HG02884 (cell line): Measurements from ENCODE around the gene TMPRSS4.

Source experiments
- ATAC-seq: cut with Tn5 transposase; IDR thresholded peaks from one replicate; pipeline ENCODE4 v1.9.1; 2021; ENCODE audit warnings: mild to moderate bottlenecking, moderate library complexity; ENCODE audit not compliant: unreplicated experiment

Gene TMPRSS4

DNA sequence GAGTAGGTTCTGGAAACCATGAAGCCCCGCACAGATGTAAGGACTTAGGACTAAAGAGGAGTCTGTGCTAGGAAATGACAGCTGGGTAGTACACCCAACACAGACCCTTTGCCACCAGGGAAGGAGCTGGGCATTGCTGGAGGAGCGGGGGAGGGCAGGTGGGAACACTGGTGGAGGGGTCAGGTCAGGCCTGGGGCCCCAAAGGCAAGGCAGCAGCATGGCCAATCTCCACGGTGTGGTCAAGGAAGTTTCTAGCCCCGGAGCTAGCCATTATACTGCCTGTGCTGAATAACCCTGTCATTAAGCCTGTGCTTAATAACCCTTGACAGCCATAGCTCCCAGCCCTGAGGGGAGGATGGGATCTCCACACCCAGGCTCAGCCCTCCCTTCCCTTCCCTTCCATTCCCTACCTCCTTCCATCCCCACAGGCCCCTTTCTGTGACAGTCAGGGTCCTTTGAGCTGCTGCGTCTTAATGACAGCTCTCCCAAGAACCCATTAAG, 2.1 kb downstream of the TMPRSS4 start:
- ATAC-seq: no peak

DNA sequence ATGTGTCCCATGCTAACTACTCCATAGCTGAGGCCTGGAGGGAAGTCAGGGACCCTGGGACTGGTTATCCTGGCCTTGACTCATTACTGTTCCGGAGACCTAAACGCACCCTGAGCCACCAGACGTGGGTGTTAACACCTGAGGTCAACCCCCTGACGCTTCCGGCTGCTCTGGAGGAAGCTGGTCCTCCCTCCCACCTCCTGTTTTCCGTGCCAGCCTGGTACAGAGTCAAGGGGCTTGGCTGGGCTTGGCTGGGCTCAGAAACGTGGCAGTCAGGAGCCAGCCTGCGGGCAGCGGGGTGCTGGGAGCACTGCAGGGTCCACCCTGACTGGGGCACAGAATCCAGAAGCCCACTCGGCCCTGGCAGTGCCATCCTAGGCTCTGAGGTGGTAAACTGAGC, 2.6 kb downstream of the TMPRSS4 start:
- ATAC-seq: no peak

- no peak for ATAC-seq
Measured at GRCh38 chr11:118080296-118080695, 3.4 kb downstream of the TMPRSS4 start.

- ATAC-seq: no peak
Measured at GRCh38 chr11:118081241-118081958, 4.5 kb downstream of the TMPRSS4 start.

DNA sequence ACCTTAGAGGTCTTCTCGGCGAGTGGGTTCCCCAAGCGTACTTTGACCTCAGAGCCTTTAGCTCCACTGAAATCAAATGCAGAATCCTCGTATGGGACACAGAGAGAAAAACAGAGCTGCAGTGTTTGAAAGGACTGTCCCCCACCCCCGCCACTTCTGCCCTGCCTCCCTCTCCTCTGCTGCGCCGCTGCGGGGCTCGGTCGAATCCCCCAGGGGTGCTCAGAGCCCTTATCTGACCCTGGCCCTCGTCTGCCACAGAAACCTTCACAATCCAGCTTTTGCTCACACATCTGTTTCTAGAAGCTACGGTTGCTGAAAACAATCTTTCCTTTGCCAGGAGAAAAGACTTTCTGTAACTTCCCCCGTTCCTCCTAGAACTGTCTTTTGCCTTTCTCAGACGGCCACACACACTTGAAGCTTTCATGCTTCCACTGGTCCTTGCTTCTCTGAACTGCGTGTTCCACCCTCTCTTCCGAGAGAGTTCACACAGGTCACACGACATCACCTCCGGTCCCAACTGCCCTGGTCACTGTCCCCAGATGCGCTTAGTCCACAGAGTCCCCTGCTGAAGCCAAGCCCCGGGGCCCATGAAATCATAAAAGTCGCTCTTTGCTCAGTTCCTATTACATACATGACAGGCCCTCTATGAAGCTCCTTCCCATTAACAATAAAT, 6.1 kb downstream of the TMPRSS4 start:
- ATAC-seq: no peak

DNA sequence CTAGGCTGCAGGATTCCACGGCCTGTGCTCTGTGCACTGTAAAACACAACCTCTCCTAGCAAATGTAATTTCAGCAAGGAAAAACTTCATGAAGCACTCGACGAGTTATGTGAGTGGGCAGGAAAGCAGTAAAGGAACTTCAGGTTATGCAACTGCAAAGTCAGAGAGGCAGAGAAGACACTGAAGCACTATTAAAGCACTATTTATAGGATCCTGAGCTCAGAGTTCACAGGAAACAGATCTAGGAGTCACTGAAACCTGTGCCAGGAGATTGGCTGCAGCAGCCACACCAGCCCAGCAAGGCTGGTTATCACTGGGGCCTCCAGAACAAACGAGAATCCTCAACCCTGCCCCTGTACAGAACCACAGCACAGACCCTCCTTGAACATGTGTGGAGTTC, 7.4 kb downstream of the TMPRSS4 start:
- ATAC-seq: no peak

DNA sequence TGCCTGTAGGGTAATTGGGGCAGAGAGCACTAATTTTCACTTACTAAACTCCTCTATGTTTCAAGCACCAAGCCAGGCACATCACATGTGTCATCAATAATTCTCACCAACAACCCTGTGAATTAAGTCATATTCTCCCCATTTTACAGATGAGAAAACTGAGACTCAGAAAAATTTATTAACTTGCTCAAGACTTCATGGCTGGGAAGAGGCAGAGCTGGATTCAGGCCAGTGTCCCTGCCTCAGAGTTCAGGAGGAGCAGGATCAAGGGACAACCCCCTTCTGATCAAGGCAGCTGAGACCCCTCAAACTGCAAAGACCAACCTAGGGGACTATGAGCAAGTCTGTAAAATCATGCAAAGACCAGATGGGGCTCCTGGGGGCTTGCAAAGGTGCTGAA, 7.8 kb downstream of the TMPRSS4 start:
- ATAC-seq: no peak

DNA sequence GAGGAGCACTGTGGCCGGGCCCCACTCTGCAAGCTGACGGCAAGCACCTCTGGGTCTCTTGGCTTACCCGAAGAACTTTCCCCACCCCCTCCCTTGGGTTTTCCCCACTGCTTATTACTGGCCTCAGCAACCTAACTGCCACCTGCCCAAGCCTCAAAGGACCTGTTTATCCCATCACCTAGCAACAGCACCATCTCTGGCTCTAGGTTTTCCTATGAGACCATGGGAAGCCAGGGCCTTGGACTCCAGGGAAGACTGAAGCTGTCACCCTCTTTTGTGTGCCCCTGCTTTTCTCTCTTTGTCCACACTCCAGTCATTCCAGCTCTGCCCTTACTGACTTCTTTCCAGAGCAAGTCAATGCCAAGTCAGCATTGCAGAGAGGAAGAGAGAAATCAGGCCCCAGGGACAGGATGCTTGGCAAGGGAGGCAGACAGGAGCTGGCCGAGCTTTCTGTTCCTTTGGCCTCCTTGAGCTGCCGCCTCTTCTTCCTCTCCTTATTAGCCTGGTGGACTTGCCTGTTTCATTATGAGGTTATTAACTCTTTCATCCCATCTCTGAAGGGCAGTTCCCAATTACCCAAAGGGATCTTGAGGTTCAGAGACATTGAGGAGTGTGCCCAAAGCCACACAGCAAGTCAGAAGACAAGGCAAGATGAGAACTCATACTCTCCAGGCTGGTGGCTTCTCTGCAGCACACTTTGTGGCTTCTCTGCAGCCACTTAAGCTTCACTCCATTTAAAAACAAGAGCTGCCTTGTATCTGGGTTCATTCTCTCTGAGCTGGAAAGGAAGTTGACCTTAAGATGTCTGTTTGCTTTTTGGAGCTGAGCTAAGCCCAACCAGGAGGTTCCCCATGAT, 10.3 kb downstream of the TMPRSS4 start, which contains the start of gene SMIM35:
Gene SMIM35 (minus strand): TSS at position 51 of the 856 bp plus-strand sequence. CDS start 206 bp downstream, outside the sequence.
- no peak for ATAC-seq

- ATAC-seq: no peak
Measured at GRCh38 chr11:118087931-118088330, 11.1 kb downstream of the TMPRSS4 start.

DNA sequence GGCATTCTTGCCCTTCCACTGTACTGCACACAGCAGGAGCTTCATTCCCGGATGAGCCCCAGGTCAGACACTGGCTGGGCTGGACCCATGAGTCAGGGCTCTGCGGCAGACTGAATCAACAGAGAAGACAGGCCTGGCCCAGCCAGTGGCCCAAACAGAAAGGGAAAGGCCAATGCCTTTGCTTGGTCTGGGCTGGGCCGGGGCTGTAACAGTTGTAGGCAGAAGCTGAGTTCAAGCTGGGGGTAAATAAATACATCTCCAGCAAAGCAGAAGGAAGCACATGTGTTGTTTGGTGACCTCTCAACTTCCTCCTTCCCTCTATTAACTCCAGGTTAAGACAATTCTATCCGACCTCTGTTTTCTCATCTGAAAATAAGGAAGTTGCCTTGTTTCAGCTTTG, 11.7 kb downstream of the TMPRSS4 start:
- no peak for ATAC-seq

- ATAC-seq: no peak
Measured at GRCh38 chr11:118090545-118091162, 13.8 kb downstream of the TMPRSS4 start.

GRCh38 chr11:118091690-118092089, 14.8 kb downstream of the TMPRSS4 start:
- no peak for ATAC-seq

DNA sequence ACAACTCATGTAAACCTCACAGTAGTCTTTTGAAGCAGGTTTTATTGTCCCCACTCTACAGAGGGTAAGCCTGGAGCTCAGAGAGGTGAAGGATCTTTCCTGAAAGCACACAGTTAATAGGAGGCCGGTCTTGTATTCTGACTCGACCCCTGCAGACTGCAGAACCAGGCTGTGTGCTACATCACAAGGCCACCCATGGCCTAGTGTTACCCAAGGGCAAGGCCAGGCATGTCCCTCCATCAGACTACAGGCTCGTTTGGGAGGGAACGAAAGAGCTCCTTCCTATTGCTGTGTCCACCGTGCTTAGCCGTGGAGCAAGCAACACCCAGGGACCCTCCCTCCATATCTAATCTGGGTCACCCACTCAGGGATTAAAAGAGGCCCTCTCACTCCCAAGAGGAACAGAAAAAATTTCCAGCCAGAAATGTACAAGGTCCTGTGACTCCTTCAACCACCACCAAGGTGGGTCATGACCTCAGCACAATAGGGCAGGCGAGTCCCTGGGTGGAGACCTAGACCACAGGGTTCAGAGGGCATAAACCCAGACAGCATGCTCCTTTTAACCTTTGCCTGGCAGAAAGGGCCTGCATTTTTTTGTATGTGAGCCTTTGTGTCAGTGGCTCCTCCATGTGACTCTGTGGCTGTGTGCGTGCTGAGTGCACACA, 16.2 kb downstream of the TMPRSS4 start:
- ATAC-seq: no peak

DNA sequence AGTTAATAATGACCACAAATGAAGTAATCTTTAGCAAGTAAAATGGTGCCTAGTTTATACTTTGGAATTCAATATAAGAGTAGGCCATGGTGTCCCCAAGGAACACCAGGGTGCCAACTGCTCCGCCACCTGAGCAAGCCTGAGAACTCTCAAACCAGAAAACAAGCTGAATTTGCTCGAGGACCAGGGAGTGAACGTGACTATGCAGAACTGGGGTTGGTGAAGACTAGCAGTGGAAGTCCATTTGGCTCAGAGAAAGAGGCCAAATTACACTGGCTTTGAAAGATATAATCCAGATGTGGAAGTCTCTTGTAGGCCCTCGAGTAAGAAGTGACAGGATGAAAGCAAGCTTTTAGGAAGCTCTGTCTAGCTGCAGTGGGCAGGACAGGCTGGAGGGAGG, 18.6 kb downstream of the TMPRSS4 start:
- ATAC-seq: no peak

DNA sequence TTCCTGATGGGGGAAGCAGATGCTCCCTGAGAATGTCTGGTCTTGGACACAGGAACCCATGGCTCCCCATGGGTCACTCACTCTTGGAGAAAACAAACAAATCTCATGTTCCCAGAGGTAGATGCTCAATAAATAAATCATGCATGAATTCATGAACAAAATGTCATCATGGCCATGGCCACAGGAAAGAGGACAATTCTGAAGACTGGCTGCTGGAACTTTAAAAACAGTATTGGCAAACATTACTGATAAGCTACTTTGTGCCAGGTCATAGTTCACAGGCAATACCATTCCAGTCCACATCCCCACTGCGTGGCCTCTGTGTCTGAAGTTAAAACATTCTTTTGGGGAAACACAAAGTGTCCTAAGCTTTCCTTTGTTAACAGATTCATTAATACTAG, 19.1 kb downstream of the TMPRSS4 start:
- no peak for ATAC-seq

DNA sequence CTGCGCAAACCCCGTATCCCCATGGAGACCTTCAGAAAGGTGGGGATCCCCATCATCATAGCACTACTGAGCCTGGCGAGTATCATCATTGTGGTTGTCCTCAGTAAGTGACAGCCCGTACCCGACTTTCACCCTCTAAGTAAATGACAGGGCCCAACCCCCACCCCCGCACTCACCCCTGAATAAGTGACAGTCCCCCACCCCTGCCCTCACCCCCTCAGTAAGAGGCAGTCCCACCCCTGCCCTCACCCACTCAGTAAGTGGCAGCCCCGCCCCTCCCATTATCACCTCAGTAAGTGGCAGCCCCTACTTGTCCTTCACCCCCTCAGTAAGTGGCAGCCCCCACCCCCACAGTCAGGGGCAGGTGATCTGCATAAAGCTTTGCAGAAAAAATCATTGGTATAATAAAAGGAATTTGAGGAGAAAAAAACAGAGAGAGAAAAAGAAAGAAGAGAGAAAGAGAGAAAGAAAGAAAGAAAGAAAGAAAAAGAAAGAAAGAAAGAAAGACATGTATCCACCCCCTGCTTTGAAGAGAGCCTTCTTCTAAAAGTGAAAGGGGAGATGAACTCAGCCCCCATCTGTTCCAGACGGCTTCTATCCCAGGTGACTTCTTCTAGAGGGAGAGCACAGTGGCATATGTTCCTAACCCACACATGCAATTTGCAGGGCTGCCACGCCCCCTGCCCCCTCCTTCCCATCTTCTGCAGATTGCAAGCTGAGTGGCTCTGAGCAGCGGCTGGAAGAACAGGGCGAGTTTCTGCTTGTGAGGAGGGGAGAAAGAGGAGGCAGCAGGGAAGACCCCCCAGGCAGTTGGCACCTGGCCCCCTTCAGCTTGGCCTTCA, 22.3 kb downstream of the TMPRSS4 start:
- no peak for ATAC-seq

- no peak for ATAC-seq
Measured at GRCh38 chr11:118099838-118100556, 23.1 kb downstream of the TMPRSS4 start.

GRCh38 chr11:118100691-118101232, 23.9 kb downstream of the TMPRSS4 start:
- no peak for ATAC-seq
